ENCODE results near the gene KIF6. TPM values are rescaled to one million over a fixed set of nuclear protein-coding genes. Genes with fewer than 3 reads are reported as not detected.

Gene KIF6
- total and polyA plus RNA-seq, 2 of the 8 experiments (the other 6 are each of a cell fraction or from before 2014, with no cell fraction given): 0.53 to 0.65 TPM

DNA sequence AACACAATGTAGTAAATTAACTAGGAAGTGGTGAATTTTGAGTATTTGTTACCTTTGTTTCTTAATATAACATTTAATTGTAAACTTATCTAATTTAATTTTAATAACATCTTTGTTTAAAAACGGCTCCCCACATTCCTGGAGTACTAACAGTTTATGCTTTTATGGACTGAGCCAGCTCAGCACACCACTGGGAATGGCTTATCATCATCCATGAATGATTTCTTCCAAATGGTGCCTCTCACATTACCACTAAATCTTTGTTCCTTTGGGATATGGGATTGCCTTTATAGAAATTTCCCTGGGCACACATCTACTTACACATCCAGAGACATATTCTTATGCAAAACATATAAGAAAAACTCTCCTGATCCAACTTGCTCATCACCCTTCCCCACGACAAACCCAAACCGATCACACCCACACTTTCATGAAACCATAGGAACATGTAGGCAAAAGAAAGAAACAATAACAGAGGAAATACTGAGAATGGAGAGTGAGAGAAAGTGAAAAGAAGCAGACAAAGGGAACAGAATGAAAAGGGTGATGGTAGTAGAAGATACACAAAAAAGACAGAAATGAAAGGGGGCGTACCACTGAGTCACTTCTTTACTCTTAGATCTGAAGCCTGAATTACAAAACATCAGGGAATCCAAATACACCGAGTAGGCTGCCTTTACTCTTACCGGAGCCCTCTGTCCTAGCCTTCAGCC, 344.2 kb downstream of the KIF6 start:
- Histone ChIP-seq H2BK5ac (ENCODE audit: low read depth, low read length) (no peak overlapping the region), H3K4ac (replicated peaks; ENCODE audit: insufficient read length, low read depth, low read length) (no peak overlapping the region), H3K27me3 (replicated peaks in 1 of 4; ENCODE audit: control insufficient read depth in 3 of 4, extremely low read depth in 1 of 4, insufficient read depth in 3 of 4, low read length in 3 of 4) (no peaks in the 10 kb centered on the region; a peak in 1 of 7 replicates), H4K8ac (ENCODE audit: extremely low read depth, insufficient read depth, low read length) (no peak overlapping the region), H4K5ac (ENCODE audit: insufficient read length, low read depth, low read length) (no peak overlapping the region), H2BK12ac (ENCODE audit: low read depth, low read length) (no peak overlapping the region), H4K91ac (replicated peaks; ENCODE audit: insufficient read length, low read length) (no peak overlapping the region), H3K14ac (ENCODE audit: insufficient read length) (no peak overlapping the region), H3K27ac (ENCODE audit: low read depth, low read length) (no peak overlapping the region), H4K20me1 (replicated peaks in 1 of 2; ENCODE audit: control insufficient read depth in 1 of 2, insufficient read depth in 2 of 2, low read length in 2 of 2) (peaks cover 0 to 3% of the 10 kb centered on the region in 2 experiments), H3K9ac (replicated peaks in 1 of 4; ENCODE audit: extremely low read depth in 1 of 4, low read depth in 3 of 4, low read length in 3 of 4) (no peak overlapping the region), H3K79me1 (ENCODE audit: low read depth, low read length) (no peaks in the 10 kb centered on the region), H3K23me2 (ENCODE audit: low read depth, low read length) (peaks cover 5% of the 10 kb centered on the region), H3K9me3 (ENCODE audit: insufficient read depth in 2 of 2, low read depth in 1 of 2, low read length in 1 of 2) (no peaks in the 10 kb centered on the region; a peak in 1 of 4 replicates), H3K79me2 (ENCODE audit: control insufficient read depth in 1 of 2, insufficient read depth in 2 of 2, low read length in 2 of 2) (no peaks in the 10 kb centered on the region; a peak in 1 of 4 replicates), H3K18ac (ENCODE audit: extremely low read depth, low read length) (no peak overlapping the region), H2BK20ac (ENCODE audit: low read length) (no peak overlapping the region), H3K4me3 (ENCODE audit: extremely low read depth in 1 of 4, insufficient read depth in 2 of 4, low read depth in 3 of 4, low read length in 4 of 4) (no peak overlapping the region), H3K4me2 (ENCODE audit: insufficient read depth in 1 of 2, low read depth in 2 of 2, low read length in 2 of 2) (no peak overlapping the region), H3K36me3 (ENCODE audit: control insufficient read depth in 2 of 4, insufficient read depth in 4 of 4, low read length in 3 of 4) (no peaks in the 10 kb centered on the region), H3K4me1 (replicated peaks in 1 of 4; ENCODE audit: control insufficient read depth in 3 of 4, insufficient read depth in 4 of 4, low read length in 3 of 4) (peaks cover 0 to 3% (median under 1%) of the 10 kb centered on the region in 4 experiments; a peak in 2 of 7 replicates), H3K56ac (replicated peaks; ENCODE audit: insufficient read length, low read depth, low read length) (no peak overlapping the region), H2AK5ac (ENCODE audit: low read depth, low read length) (no peak overlapping the region), H2BK120ac (replicated peaks; ENCODE audit: low read depth, low read length) (no peak overlapping the region), H2AFZ (ENCODE audit: low read length) (no peak overlapping the region), H2BK15ac (ENCODE audit: low read length) (no peak overlapping the region), H3K23ac (ENCODE audit: insufficient read length) (no peak overlapping the region)
- CTCF ChIA-PET (ENCODE audit: partially characterized antibody): interaction anchor here (0.6 to 1.6 kb wide), 3 partner anchors 11 to 575 kb away, joined by 3 to 5 read pairs (median 4); no protein-coding TSS in a partner anchor
- no peak for DNase-seq (ENCODE audit: low read depth in 1 of 2, low spot score in 2 of 2)
- no peak for FAIRE-seq
- POLR2A ChIA-PET (ENCODE audit: partially characterized antibody): interaction anchor here (1.5 kb wide), 1 partner anchor 14 kb away, joined by 3 read pairs; no protein-coding TSS in a partner anchor
- WGBS, 2 experiments (ENCODE audit: extremely low coverage in 1 of 2, insufficient coverage in 1 of 2, insufficient read length in 1 of 2, insufficient replicate concordance in 2 of 2, low coverage in 1 of 2, low lambda C conversion rate in 2 of 2, missing lambda C conversion rate in 1 of 2): 85% methylated on average over 6 of the region's 6 CpGs; no CpG with 5 or more reads in 1 of the 2 experiments
- TF ChIP-seq TAF1 (IDR thresholded peaks at IDR 0.05; ENCODE audit: low read depth, low read length): no peak
- TF ChIP-seq POLR2A (IDR thresholded peaks at IDR 0.05; ENCODE audit: control extremely low read depth in 1 of 2, low read depth in 2 of 2, low read length in 2 of 2): no peak
- no peak for TF ChIP-seq CEBPB (IDR thresholded peaks at IDR 0.05; ENCODE audit: low read depth, low read length)
- TF ChIP-seq, protein P1, sequence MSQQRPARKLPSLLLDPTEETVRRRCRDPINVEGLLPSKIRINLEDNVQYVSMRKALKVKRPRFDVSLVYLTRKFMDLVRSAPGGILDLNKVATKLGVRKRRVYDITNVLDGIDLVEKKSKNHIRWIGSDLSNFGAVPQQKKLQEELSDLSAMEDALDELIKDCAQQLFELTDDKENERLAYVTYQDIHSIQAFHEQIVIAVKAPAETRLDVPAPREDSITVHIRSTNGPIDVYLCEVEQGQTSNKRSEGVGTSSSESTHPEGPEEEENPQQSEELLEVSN (IDR thresholded peaks at IDR 0.05): no peak
- TF ChIP-seq, protein P2, sequence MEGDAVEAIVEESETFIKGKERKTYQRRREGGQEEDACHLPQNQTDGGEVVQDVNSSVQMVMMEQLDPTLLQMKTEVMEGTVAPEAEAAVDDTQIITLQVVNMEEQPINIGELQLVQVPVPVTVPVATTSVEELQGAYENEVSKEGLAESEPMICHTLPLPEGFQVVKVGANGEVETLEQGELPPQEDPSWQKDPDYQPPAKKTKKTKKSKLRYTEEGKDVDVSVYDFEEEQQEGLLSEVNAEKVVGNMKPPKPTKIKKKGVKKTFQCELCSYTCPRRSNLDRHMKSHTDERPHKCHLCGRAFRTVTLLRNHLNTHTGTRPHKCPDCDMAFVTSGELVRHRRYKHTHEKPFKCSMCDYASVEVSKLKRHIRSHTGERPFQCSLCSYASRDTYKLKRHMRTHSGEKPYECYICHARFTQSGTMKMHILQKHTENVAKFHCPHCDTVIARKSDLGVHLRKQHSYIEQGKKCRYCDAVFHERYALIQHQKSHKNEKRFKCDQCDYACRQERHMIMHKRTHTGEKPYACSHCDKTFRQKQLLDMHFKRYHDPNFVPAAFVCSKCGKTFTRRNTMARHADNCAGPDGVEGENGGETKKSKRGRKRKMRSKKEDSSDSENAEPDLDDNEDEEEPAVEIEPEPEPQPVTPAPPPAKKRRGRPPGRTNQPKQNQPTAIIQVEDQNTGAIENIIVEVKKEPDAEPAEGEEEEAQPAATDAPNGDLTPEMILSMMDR (IDR thresholded peaks at IDR 0.05; ENCODE audit: control extremely low read depth in 1 of 3, insufficient read depth in 1 of 3, low read depth in 1 of 3, low read length in 3 of 3): no peak
- no peak for TF ChIP-seq RFX5 (IDR thresholded peaks at IDR 0.05; ENCODE audit: borderline replicate concordance, low read depth, low read length)
- no peak for TF ChIP-seq KDM5A (IDR thresholded peaks at IDR 0.05; ENCODE audit: low read length)
- no peak for TF ChIP-seq POLR2AphosphoS5 (IDR thresholded peaks at IDR 0.05; ENCODE audit: low read depth, low read length)
- no peak for TF ChIP-seq TCF12 (IDR thresholded peaks at IDR 0.05; ENCODE audit: low read depth, low read length)
- TF ChIP-seq GABPA (IDR thresholded peaks at IDR 0.05; ENCODE audit: borderline replicate concordance, insufficient read depth, low read length): no peak

All from H1 (cell line).